Endothelial cell of umbilical vein (primary cell): Measurements from ENCODE around the gene DNAH6. TPM values are rescaled to one million over a fixed set of nuclear protein-coding genes. Genes with fewer than 3 reads are reported as not detected.

ENCODE experiments used
- BruUV-seq: library from RNA; stranded (reverse); fragments of 400-500 nt; replicated peaks from 2 replicates; lab custom pipeline; 2021; lab: Mats Ljungman, UMichigan
- CTCF ChIA-PET: fragments of 300-600, 350-600 bp; sonication (Branson Sonifier 250); formaldehyde crosslinking; loops from one replicate; lab custom pipeline; 2021; ENCODE audit warnings: antibody characterized with exemption, inconsistent platforms; lab: Charles Lee
- POLR2A ChIA-PET: fragments of 300-600, 350-600 bp; sonication (Branson Sonifier 250); formaldehyde crosslinking; loops from one replicate; lab custom pipeline; 2021; ENCODE audit warnings: antibody characterized with exemption, inconsistent platforms; lab: Charles Lee
- DNase-seq: peaks from one replicate; pipeline ENCODE4 v3.0.0-alpha.2; 2011; ENCODE audit warnings: low read depth, low spot score
- FAIRE-seq: peaks from 2 replicates; lab custom pipeline; 2011; peaks lifted over from hg19 to GRCh38; lab: Jason Lieb, UNC
- H2AFZ ChIP-seq: 2 replicates; pipeline ENCODE4 v1.6.0; 2012; ENCODE audit warnings: low read depth, low read length, control low read depth, inconsistent platforms
- H3K27ac ChIP-seq: 2 replicates; pipeline ENCODE4 v1.5.1; 2011; ENCODE audit warnings: low read depth, mild to moderate bottlenecking, control low read depth, low read length, moderate library complexity; ENCODE audit not compliant: insufficient read depth
- H3K27me3 ChIP-seq, 2 experiments: 2 replicates each; pipeline versions ENCODE4 v1.6.0 to v1.6.1; 2011; ENCODE audit warnings: low read length in 2 of 2, mixed read lengths in 1 of 2; ENCODE audit not compliant: control insufficient read depth in 2 of 2, insufficient read depth in 2 of 2
- H3K36me3 ChIP-seq, 2 experiments: 2 replicates in 1 of 2; 3 replicates in 1 of 2; pipeline ENCODE4 v1.5.1; 2011; ENCODE audit warnings: low read length in 2 of 2, mild to moderate bottlenecking in 1 of 2, moderate library complexity in 1 of 2; ENCODE audit not compliant: control insufficient read depth in 2 of 2, insufficient read depth in 2 of 2; ENCODE audit errors: extremely low read depth in 1 of 2
- H3K4me1 ChIP-seq: 3 replicates; pipeline ENCODE4 v1.5.1; 2011; ENCODE audit warnings: mild to moderate bottlenecking, low read length; ENCODE audit not compliant: control insufficient read depth, insufficient read depth; ENCODE audit errors: extremely low read depth
- H3K4me2 ChIP-seq: 2 replicates; pipeline ENCODE4 v1.6.1; 2011; ENCODE audit warnings: low read length, control low read depth, mixed read lengths; ENCODE audit not compliant: insufficient read depth
- H3K4me3 ChIP-seq, 3 experiments: fragments of 200-600 bp in 1 of 3; sonication (generic), shearing (Covaris generic) in 1 of 3; replicated peaks in 1 of 3; 2 replicates each; pipeline ENCODE4 v1.5.1; 2011 to 2016; ENCODE audit warnings: control low read depth in 3 of 3, low read length in 3 of 3, mild to moderate bottlenecking in 2 of 3, inconsistent platforms in 1 of 3, low read depth in 1 of 3, moderate library complexity in 1 of 3; ENCODE audit not compliant: insufficient read depth in 1 of 3
- H3K79me2 ChIP-seq: 2 replicates; pipeline ENCODE4 v1.6.0; 2012; ENCODE audit warnings: low read length, inconsistent platforms; ENCODE audit not compliant: control insufficient read depth, insufficient read depth
- H3K9ac ChIP-seq: replicated peaks from 2 replicates; pipeline ENCODE3; 2011; ENCODE audit warnings: low read length, control low read depth; ENCODE audit not compliant: insufficient read depth; ENCODE audit errors: extremely low read depth
- H3K9me1 ChIP-seq: replicated peaks from 3 replicates; pipeline ENCODE4 v1.6.0; 2011; ENCODE audit warnings: mild to moderate bottlenecking, low read length; ENCODE audit not compliant: control insufficient read depth, insufficient read depth; ENCODE audit errors: extremely low read depth
- H3K9me3 ChIP-seq: replicated peaks from 2 replicates; pipeline ENCODE4 v1.5.1; 2012; ENCODE audit warnings: low read length, inconsistent platforms; ENCODE audit not compliant: control insufficient read depth, insufficient read depth
- H4K20me1 ChIP-seq: replicated peaks from 2 replicates; pipeline ENCODE3; 2011; ENCODE audit warnings: mild to moderate bottlenecking, low read length; ENCODE audit not compliant: control insufficient read depth, insufficient read depth; ENCODE audit errors: extremely low read depth
- EZH2 ChIP-seq: IDR thresholded peaks from 2 replicates; pipeline ENCODE4 v1.6.1; 2012; ENCODE audit warnings: borderline replicate concordance, low read depth, mild to moderate bottlenecking, moderate library complexity, low read length, inconsistent platforms; ENCODE audit not compliant: severe bottlenecking
- GATA2 ChIP-seq: IDR thresholded peaks from 2 replicates; pipeline ENCODE4 v1.7.0; 2011; ENCODE audit warnings: low read depth, mild to moderate bottlenecking, moderate library complexity, mixed read lengths, low read length; ENCODE audit not compliant: insufficient read length, insufficient read depth
- JUN ChIP-seq: IDR thresholded peaks from 2 replicates; pipeline ENCODE4 v1.6.1; 2011; ENCODE audit warnings: borderline replicate concordance, low read depth; ENCODE audit not compliant: insufficient read length, insufficient read depth
- MYC ChIP-seq: IDR thresholded peaks from one replicate; pipeline ENCODE4 v1.6.1; 2011; ENCODE audit warnings: mild to moderate bottlenecking, low read depth, low read length
- POLR2AphosphoS5 ChIP-seq: IDR thresholded peaks from 2 replicates; pipeline ENCODE4 v1.6.1; 2012; ENCODE audit warnings: low read depth, mild to moderate bottlenecking, control low read depth, low read length, moderate library complexity; ENCODE audit not compliant: insufficient read depth
- dilution Hi-C: fragments of 300-500 bp; cut with MboI; formaldehyde crosslinking; loops from one replicate; pipeline ENCODE4 v1.15.0; 2019; ENCODE audit warnings: low sequenced_read_pairs; ENCODE audit not compliant: extremely low pct_ligation_motif_present
- intact Hi-C: fragments of 100-400 bp; cut with micrococcal nuclease; formaldehyde crosslinking; loops from one replicate; pipeline ENCODE4 v1.10.0; 2022
- polyA plus RNA-seq, 4 experiments: library from polyadenylated mRNA; depleted of rRNA in 3 of 4; stranded (reverse) in 3 of 4; unstranded in 1 of 4; fragments of >200 nt; gene quantifications; 2 replicates each; pipeline versions ENCODE4 v1.2.1 to v1.2.3, GENCODE V29; 2011 to 2012; ENCODE audit warnings: missing spikeins in 1 of 4
- total RNA-seq: library from RNA; stranded (reverse); gene quantifications from 2 replicates; pipeline ENCODE4 v1.2.3, GENCODE V29; 2021
- TF ChIP-seq, protein P1 (sequence below), 2 donors: IDR thresholded peaks; 1 replicate in 1 of 2; 2 replicates in 1 of 2; pipeline ENCODE4 v1.5.1; 2011; ENCODE audit warnings: low read length in 2 of 2, mild to moderate bottlenecking in 2 of 2, moderate library complexity in 2 of 2, control low read depth in 1 of 2, inconsistent platforms in 1 of 2, low read depth in 1 of 2; ENCODE audit not compliant: insufficient read depth in 1 of 2; ENCODE audit errors: extremely low read depth in 1 of 2

The DNAH6 gene
- total and polyA plus RNA-seq, 2 donors (not counting 3 experiments of a cell fraction or from before 2014, with no cell fraction given), result 0.24 TPM; not detected in 1

DNA sequence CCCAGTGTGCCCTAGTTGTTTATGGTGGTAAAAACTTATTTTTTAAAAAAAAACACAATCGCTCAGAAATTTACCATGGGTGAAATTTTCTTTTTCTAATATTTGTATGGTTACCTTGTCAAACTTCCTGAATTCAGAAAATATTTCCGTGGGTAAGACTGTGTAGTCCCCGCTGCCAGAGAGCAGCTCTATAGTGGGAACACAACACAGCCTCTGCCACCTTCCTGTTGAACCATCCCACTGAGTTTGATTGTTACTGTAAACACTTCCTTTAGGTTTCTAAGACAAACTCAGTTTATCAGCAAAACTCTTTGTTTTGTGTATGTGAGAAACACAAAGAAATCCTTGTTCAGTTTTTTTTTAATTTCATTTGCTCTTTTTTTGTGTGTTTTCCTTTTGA lies 17.9 kb downstream of the DNAH6 start:
- no peaks in the 10 kb centered on the region for H4K20me1 ChIP-seq
- no peak overlapping the region for H3K27ac ChIP-seq
- TF ChIP-seq POLR2AphosphoS5 (no peak), MYC (no peak), GATA2 (no peak), EZH2 (no peak), JUN (no peak)
- TF ChIP-seq, protein P1, sequence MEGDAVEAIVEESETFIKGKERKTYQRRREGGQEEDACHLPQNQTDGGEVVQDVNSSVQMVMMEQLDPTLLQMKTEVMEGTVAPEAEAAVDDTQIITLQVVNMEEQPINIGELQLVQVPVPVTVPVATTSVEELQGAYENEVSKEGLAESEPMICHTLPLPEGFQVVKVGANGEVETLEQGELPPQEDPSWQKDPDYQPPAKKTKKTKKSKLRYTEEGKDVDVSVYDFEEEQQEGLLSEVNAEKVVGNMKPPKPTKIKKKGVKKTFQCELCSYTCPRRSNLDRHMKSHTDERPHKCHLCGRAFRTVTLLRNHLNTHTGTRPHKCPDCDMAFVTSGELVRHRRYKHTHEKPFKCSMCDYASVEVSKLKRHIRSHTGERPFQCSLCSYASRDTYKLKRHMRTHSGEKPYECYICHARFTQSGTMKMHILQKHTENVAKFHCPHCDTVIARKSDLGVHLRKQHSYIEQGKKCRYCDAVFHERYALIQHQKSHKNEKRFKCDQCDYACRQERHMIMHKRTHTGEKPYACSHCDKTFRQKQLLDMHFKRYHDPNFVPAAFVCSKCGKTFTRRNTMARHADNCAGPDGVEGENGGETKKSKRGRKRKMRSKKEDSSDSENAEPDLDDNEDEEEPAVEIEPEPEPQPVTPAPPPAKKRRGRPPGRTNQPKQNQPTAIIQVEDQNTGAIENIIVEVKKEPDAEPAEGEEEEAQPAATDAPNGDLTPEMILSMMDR (IDR thresholded peaks at IDR 0.05; ENCODE audit: extremely low read depth in 1 of 2, insufficient read depth in 1 of 2, low read depth in 1 of 2, low read length in 2 of 2), result no peak
- H3K4me1 ChIP-seq, result no peaks in the 10 kb centered on the region
- H3K79me2 ChIP-seq, result no peaks in the 10 kb centered on the region
- peaks cover 1 to 4% of the 10 kb centered on the region in 2 experiments for H3K27me3 ChIP-seq
- no peak overlapping the region for H3K9ac ChIP-seq
- no TSS peak for BruUV-seq
- H3K36me3 ChIP-seq, result no peaks in the 10 kb centered on the region
- no peaks in the 10 kb centered on the region for H3K9me1 ChIP-seq
- no peak overlapping the region for H3K4me2 ChIP-seq
- H3K9me3 ChIP-seq, result no peaks in the 10 kb centered on the region
- no peak for FAIRE-seq
- no peak for DNase-seq
- CTCF ChIA-PET, result interaction anchor here (0.9 to 1.8 kb wide), 3 partner anchors 13 to 68 kb away, joined by 3 to 4 read pairs (median 3); no protein-coding TSS in a partner anchor
- dilution Hi-C loops, result no loop called here
- no peak overlapping the region for H3K4me3 ChIP-seq
- H2AFZ ChIP-seq, result no peak overlapping the region
- POLR2A ChIA-PET, result no interaction called here
- intact Hi-C loops, result no loop called here
